Activated CD8-positive, alpha-beta memory T cell treated with anti-CD3 and anti-CD28 coated beads, Interleukin-2, amount 50 U/mL, for 1 hour (primary cell): ENCODE data around the gene COL18A1.
"Not testable (repeated sequence)": the region's sequence is repeated elsewhere in the genome, so short reads cannot be mapped to it uniquely, and the experiment has no call there.

ENCODE experiments used
- DNase-seq: peaks from one replicate; pipeline ENCODE4 v3.0.0-alpha.2; 2020; ENCODE audit errors: extremely low read depth

Gene COL18A1

GRCh38 chr21:45441431-45442255 is 36.7 kb downstream of the COL18A1 start:
- no peak for DNase-seq

- no peak for DNase-seq
Measured at GRCh38 chr21:45442276-45442675, 37.3 kb downstream of the COL18A1 start.

- not testable (repeated sequence) for DNase-seq
Measured at GRCh38 chr21:45442686-45443594, 38.0 kb downstream of the COL18A1 start.

GRCh38 chr21:45443595-45444181 is 38.7 kb downstream of the COL18A1 start:
- no peak for DNase-seq

GRCh38 chr21:45444385-45444784 is 39.4 kb downstream of the COL18A1 start:
- DNase-seq, result no peak

GRCh38 chr21:45445369-45445768 is 40.4 kb downstream of the COL18A1 start:
- DNase-seq, result no peak

- no peak for DNase-seq
Measured at GRCh38 chr21:45447821-45448220, 42.9 kb downstream of the COL18A1 start.

GRCh38 chr21:45448283-45448809 is 43.4 kb downstream of the COL18A1 start:
- no peak for DNase-seq

GRCh38 chr21:45448810-45449657 is 44.1 kb downstream of the COL18A1 start:
- DNase-seq, result no peak

GRCh38 chr21:45449658-45450422 is 44.9 kb downstream of the COL18A1 start:
- DNase-seq, result no peak

- no peak for DNase-seq
Measured at GRCh38 chr21:45450423-45451090, 45.6 kb downstream of the COL18A1 start.

GRCh38 chr21:45451091-45451740 is 46.3 kb downstream of the COL18A1 start:
- no peak for DNase-seq

- no peak for DNase-seq
Measured at GRCh38 chr21:45451771-45452182, 46.8 kb downstream of the COL18A1 start.

- no peak for DNase-seq
Measured at GRCh38 chr21:45452696-45453307, 47.8 kb downstream of the COL18A1 start.

GRCh38 chr21:45453308-45453950 is 48.5 kb downstream of the COL18A1 start:
- DNase-seq, result no peak

- no peak for DNase-seq
Measured at GRCh38 chr21:45454060-45454925, 49.3 kb downstream of the COL18A1 start.

- no peak for DNase-seq
Measured at GRCh38 chr21:45454926-45455673, 50.1 kb downstream of the COL18A1 start.
